ENCODE data around the gene FAM20C. TPM values are rescaled to one million over a fixed set of nuclear protein-coding genes. Genes with fewer than 3 reads are reported as not detected.

The FAM20C gene
- total RNA-seq, 1 experiment from 2014 or later = 62.6 TPM

- Histone ChIP-seq H3K27ac (ENCODE audit: insufficient read length, low read depth, low read length) (no peak overlapping the region), H3K4me2 (ENCODE audit: insufficient read depth, insufficient read length, low read length) (no peak overlapping the region)
- peaks cover 62 to 83% of the 10 kb centered on the region in 2 experiments for H3K9me3 Mint-ChIP-seq
These were observed 84.9 kb downstream of the FAM20C start for GRCh38 chr7:277228-277627.

More at GRCh38 chr7:277228-277627, 84.9 kb downstream of the FAM20C start:
- Histone ChIP-seq H3K9ac (ENCODE audit: extremely low read depth, insufficient read length, low read length) (no peak overlapping the region), H4K20me1 (ENCODE audit: control insufficient read depth, insufficient read depth, insufficient read length) (no peaks in the 10 kb centered on the region), H3K23ac (ENCODE audit: insufficient read length, low read depth, low read length) (no peak overlapping the region), H4K5ac (ENCODE audit: insufficient read length, low read depth, low read length) (no peak overlapping the region), H4K8ac (replicated peaks; ENCODE audit: insufficient read length, low read depth, low read length) (no peak overlapping the region), H2BK12ac (ENCODE audit: insufficient read length, low read depth, low read length) (no peak overlapping the region), H2AK5ac (ENCODE audit: insufficient read length, low read length) (no peak overlapping the region), H2AFZ (ENCODE audit: low read length) (no peak overlapping the region), H3K27me3 (ENCODE audit: insufficient read depth, low read length) (no peaks in the 10 kb centered on the region), H2BK15ac (ENCODE audit: low read depth, low read length) (no peak overlapping the region), H3K23me2 (ENCODE audit: insufficient read length, low read depth, low read length, poor library complexity, severe bottlenecking) (peaks cover 3% of the 10 kb centered on the region), H3T11ph (ENCODE audit: low read length) (no peak overlapping the region), H3K9me3 (ENCODE audit: control insufficient read depth, low read depth, low read length) (peaks cover 14% of the 10 kb centered on the region), H2BK120ac (ENCODE audit: low read depth, low read length, poor library complexity, severe bottlenecking) (no peak overlapping the region), H2BK20ac (ENCODE audit: low read depth, low read length, poor library complexity, severe bottlenecking) (no peak overlapping the region), H4K91ac (ENCODE audit: insufficient read length, low read depth, low read length) (no peak overlapping the region), H3K14ac (ENCODE audit: insufficient read depth, low read length) (no peak overlapping the region), H3K18ac (ENCODE audit: insufficient read length, low read depth, low read length) (no peak overlapping the region), H3K79me1 (ENCODE audit: insufficient read depth, low read depth, low read length, poor library complexity, severe bottlenecking) (no peaks in the 10 kb centered on the region), H3K56ac (ENCODE audit: insufficient read length, low read depth, low read length) (no peak overlapping the region), H3K79me2 (ENCODE audit: insufficient read depth, low read length) (no peaks in the 10 kb centered on the region), H3K4ac (ENCODE audit: low read depth, low read length) (no peak overlapping the region), H2BK5ac (ENCODE audit: insufficient read length, low read length) (no peak overlapping the region), H3K4me1 (ENCODE audit: insufficient read depth, low read length) (no peaks in the 10 kb centered on the region)
- H3K36me3 Mint-ChIP-seq (ENCODE audit: insufficient read depth in 1 of 3, low read depth in 3 of 3) = peaks cover 8 to 17% (median 10%) of the 10 kb centered on the region in 3 experiments; a peak in 6 of 7 replicates
- H3K27me3 Mint-ChIP-seq (ENCODE audit: low read depth) = peaks cover 51% of the 10 kb centered on the region
- no peak for TF ChIP-seq CTCF (conservative IDR thresholded peaks at IDR 0.05)
- no peaks in the 10 kb centered on the region for H3K4me1 Mint-ChIP-seq
- no CpG with 5 or more reads among the region's 4 CpGs for WGBS (ENCODE audit: extremely low coverage, insufficient read length, low lambda C conversion rate)
- no peak for DNase-seq
- H3K4me3 Mint-ChIP-seq = no peak overlapping the region
- no peak overlapping the region for H3K27ac Mint-ChIP-seq
